HG03095 (cell line): ENCODE results near the gene ACTR3C.
"Not testable (repeated sequence)": the region's sequence is repeated elsewhere in the genome, so short reads cannot be mapped to it uniquely, and the experiment has no call there.

Source experiments
- ATAC-seq: cut with Tn5 transposase; IDR thresholded peaks from one replicate; pipeline ENCODE4 v1.9.1; 2021; ENCODE audit warnings: moderate library complexity; ENCODE audit not compliant: unreplicated experiment

The ACTR3C gene

DNA sequence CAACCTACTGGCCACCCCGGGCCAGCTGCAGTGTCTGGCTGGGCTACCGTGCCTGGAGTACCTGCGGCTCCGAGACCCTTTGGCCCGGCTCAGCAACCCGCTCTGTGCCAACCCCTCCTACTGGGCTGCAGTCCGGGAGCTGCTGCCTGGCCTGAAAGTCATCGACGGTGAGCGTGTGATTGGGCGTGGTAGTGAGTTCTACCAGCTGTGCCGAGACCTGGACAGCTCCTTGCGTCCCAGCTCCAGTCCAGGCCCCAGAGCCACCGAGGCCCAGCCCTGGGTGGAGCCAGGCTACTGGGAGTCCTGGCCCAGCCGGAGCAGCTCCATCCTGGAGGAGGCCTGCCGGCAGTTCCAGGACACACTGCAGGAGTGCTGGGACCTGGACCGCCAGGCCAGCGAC, 13.8 kb upstream of the ACTR3C start:
- no peak for ATAC-seq

- ATAC-seq: no peak
Measured at GRCh38 chr7:150336746-150337145, 13.4 kb upstream of the ACTR3C start.

DNA sequence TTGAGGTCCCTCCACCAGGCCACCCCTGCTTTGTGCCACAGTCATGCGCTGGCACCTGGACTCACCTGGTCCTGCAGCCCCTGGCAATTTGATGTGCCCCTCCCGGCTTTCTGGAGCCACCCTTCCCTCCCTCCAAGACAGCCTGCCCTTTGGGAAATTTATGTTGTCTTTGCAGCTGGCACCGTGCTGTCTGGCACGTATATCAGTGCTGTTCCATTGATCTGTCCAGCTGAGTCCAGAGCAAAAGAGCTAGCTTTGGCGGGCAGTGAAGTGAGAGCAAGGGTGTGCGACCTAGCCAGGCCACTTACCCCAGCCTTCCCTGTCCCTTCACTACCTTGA, 12.4 kb upstream of the ACTR3C start:
- no peak for ATAC-seq

DNA sequence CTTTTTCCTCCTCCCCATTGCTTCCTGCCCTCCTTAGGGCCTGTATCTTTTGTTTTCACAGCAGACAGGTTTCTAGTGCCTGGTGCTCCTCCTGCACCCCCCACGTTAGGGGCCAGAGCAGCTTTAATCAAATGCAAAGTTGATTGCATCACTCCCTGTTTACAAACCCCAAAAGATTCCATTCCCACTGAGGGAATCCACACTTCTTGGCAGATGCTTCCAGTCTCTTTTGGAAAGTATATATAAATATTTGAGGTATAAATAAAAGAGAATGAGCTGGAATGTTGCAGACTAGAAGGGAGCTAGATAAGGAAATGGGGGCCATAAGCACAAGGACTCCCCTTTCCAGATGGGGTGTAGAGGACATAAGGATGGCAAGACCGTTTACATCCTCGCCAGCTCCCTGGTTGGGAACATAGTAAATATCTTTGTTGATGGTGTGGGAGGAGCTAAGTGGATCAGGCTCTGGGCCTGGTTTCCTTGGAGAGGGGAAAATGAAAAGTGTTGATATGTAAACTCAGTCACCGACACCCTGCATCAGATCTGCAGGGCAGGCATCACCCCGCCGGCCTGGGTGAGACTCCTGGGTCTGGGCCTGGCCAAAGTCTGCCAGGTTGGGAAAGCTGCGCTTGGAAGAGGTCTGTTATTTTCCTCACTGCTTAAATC, 11.9 kb upstream of the ACTR3C start:
- ATAC-seq: no peak

DNA sequence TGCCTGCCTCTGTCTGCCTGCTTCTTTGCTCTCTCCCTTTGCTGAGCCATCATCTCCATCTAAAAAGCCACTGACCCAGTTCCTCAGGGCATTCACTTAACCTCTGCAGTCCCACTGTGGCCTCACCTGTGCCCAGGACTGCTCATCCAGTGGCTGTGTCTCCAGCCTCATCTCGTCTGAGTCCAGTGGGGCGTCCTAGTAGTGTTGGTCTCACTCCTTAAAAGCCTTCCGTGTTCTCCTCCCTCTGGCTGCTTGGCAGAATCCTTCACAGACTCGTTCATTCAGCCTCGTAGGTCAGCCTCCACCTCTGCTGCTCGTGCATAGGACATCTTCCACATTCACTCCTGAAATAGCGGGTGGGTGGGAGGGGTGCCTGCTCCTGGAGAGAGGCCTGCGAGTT, 10.8 kb upstream of the ACTR3C start:
- ATAC-seq: no peak

- ATAC-seq: no peak
Measured at GRCh38 chr7:150333659-150334058, 10.3 kb upstream of the ACTR3C start.

DNA sequence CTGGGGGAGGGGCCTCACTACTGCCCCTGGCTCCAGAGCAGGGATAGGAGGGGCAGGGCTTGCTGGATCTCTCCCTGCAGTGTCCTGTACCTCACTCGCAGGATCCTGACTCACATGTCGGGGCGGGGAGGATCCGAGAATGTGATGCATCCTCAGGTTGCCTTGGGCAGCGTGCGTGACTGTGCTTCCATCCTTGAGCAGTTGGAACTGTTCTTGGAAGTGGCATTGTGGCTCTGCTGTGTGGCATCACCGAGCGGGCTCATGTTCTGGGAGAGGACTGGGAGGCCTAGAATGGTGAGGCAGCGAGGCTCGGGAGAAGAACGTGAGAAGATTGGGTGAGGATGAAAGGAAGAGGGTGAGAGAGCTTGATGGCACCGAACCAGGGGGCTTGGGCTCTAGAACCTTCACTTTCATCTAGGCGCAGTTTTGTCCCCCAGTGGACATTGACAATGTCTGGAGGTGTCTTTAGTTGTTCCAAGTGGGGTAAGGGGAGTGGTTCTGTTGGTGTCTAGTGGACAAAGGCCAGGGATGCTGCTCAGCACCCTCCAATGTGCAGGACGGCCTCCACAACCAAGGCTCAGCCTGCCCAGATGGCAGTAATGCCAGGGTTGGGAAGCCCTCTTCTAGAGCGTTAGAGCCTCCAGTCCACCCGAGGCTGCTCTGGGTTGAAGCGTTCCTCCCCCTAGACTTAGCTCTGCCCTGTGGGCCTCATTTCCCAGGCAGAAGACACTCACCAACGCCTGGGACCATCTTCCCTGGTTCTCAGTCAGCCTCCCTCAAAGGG, 9.7 kb upstream of the ACTR3C start:
- ATAC-seq: no peak

GRCh38 chr7:150330211-150330885, 7.0 kb upstream of the ACTR3C start:
- ATAC-seq: no peak

GRCh38 chr7:150329331-150330120, 6.2 kb upstream of the ACTR3C start:
- ATAC-seq: no peak

- ATAC-seq: no peak
Measured at GRCh38 chr7:150327308-150327707, 4.0 kb upstream of the ACTR3C start.

DNA sequence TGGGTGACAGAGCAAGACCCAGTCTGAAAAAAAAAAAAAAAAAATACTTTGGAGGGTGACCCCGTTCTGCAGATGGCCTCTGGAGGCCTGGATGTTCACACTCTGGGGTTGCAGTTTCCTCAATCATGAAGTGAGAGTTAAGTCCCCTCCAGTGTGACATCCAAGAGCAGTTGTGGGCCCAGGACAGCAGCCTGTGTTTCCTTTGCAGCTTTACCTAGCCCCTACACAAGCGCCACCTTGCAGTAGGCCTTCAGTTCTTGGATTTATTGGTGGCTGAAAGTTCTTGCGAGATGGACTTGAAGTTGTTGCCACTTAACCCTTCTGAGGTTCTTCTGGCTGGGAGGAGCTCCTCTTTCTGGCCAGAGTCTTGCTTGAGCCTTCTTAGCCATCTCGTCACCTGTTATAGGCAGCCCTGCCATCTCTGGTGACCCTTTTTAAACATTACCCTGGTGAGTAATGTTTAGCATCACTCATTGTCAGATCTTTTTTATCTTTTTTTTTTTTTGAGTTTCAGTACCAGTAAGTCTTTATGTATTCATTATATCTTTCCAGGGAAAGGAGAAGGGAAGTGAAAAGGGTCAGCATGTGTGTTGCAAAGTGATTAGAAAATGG, 3.4 kb upstream of the ACTR3C start:
- ATAC-seq: no peak

- no peak for ATAC-seq
Measured at GRCh38 chr7:150325901-150326300, 2.6 kb upstream of the ACTR3C start.

DNA sequence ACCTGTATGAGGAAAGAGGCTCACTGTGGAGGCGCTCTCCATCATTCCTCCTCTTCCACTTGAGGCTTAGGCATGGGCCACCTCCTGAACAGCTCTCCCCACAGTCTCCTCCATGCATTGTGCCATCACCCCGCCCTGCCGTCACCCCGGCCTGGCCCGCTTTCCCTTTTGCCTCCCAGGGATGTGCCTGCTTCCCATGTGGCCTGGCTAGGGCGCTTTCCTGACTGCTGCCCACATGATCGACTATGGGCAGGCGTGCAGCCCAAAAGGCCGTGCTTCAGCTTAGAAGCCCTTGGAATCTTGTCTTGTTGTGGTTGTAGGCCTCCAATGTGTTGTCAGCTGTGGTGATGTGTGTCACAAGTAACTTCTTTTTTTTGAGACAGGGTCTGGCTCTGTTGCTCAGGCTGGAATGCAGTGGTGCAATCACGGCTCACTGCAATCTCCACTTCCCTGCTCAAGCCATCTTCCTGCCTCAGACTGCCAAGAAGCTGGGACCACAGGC, 1.8 kb upstream of the ACTR3C start:
- no peak for ATAC-seq

- ATAC-seq: no peak
Measured at GRCh38 chr7:150324373-150324961, 1.1 kb upstream of the ACTR3C start.

GRCh38 chr7:150323682-150324372, 482 bp upstream of the ACTR3C start:
- ATAC-seq: no peak

GRCh38 chr7:150322114-150322832, 1.1 kb downstream of the ACTR3C start:
- no peak for ATAC-seq

- ATAC-seq: no peak
Measured at GRCh38 chr7:150321788-150322113, 1.6 kb downstream of the ACTR3C start.

GRCh38 chr7:150317748-150318444, 5.4 kb downstream of the ACTR3C start:
- ATAC-seq: no peak

GRCh38 chr7:150316987-150317386, 6.4 kb downstream of the ACTR3C start:
- not testable (repeated sequence) for ATAC-seq
